IMR-90 (cell line): Measurements from ENCODE around the gene SERPINB8. TPM values are rescaled to one million over a fixed set of nuclear protein-coding genes. Genes with fewer than 3 reads are reported as not detected.

Experiments used
- ATAC-seq: fragments of 200-7000 bp; cut with Tn5 transposase; 2 replicates; pipeline ENCODE4 v1.9.1; 2020; ENCODE audit warnings: low read depth, mild to moderate bottlenecking, moderate library complexity
- BruUV-seq: library from RNA; stranded (reverse); fragments of 400-500 nt; replicated peaks from 2 replicates; lab custom pipeline; 2021; lab: Mats Ljungman, UMichigan
- CTCF ChIA-PET: fragments of 300-600 bp; formaldehyde crosslinking; extraction: SDS; loops from one replicate; lab custom pipeline; 2021; ENCODE audit warnings: antibody characterized with exemption; lab: Yijun Ruan, JAX
- POLR2A ChIA-PET: fragments of 300-600 bp; sonication (Branson Sonifier 250); formaldehyde crosslinking; loops from one replicate; lab custom pipeline; 2022; ENCODE audit warnings: antibody characterized with exemption; ENCODE audit not compliant: unreplicated experiment; lab: Charles Lee
- DNase-seq: peaks from one replicate; pipeline ENCODE4 v3.0.0; 2013
- H2AFZ ChIP-seq: replicated peaks from 2 replicates; pipeline ENCODE3; 2013; ENCODE audit warnings: low read length, mild to moderate bottlenecking; ENCODE audit not compliant: poor library complexity
- H2AK5ac ChIP-seq: 2 replicates; pipeline ENCODE4 v1.6.1; 2013; ENCODE audit warnings: low read depth, low read length, inconsistent platforms
- H2AK9ac ChIP-seq: replicated peaks from 2 replicates; pipeline ENCODE3; 2013; ENCODE audit warnings: mild to moderate bottlenecking, low read depth, low read length, moderate library complexity; ENCODE audit not compliant: poor library complexity
- H2BK120ac ChIP-seq: 2 replicates; pipeline ENCODE4 v1.6.1; 2013; ENCODE audit warnings: low read depth, low read length, inconsistent platforms
- H2BK15ac ChIP-seq: 3 replicates; pipeline ENCODE4 v1.6.1; 2013; ENCODE audit warnings: low read depth, low read length, inconsistent platforms
- H2BK20ac ChIP-seq: 2 replicates; pipeline ENCODE4 v1.6.1; 2013; ENCODE audit warnings: low read depth, mild to moderate bottlenecking, inconsistent platforms, low read length, moderate library complexity
- H2BK5ac ChIP-seq: 2 replicates; pipeline ENCODE4 v1.6.1; 2013; ENCODE audit warnings: mild to moderate bottlenecking, low read depth, low read length, inconsistent platforms; ENCODE audit not compliant: poor library complexity, severe bottlenecking
- H3K14ac ChIP-seq: replicated peaks from 2 replicates; pipeline ENCODE4 v1.6.1; 2013; ENCODE audit warnings: low read depth, low read length, inconsistent platforms
- H3K18ac ChIP-seq: 2 replicates; pipeline ENCODE4 v1.6.1; 2013; ENCODE audit warnings: low read depth, low read length, control low read depth
- H3K23ac ChIP-seq: 2 replicates; pipeline ENCODE4 v1.6.1; 2013; ENCODE audit warnings: low read depth, low read length, inconsistent platforms
- H3K27ac ChIP-seq: 2 replicates; pipeline ENCODE4 v1.5.1; 2013; ENCODE audit warnings: mild to moderate bottlenecking, control low read depth, low read length; ENCODE audit not compliant: insufficient read depth
- H3K27me3 ChIP-seq: 2 replicates; pipeline ENCODE4 v1.6.1; 2013; ENCODE audit warnings: low read length; ENCODE audit not compliant: control insufficient read depth, insufficient read depth
- H3K36me3 ChIP-seq: 2 replicates; pipeline ENCODE4 v1.6.1; 2013; ENCODE audit warnings: low read length, mixed read lengths; ENCODE audit not compliant: control insufficient read depth, insufficient read depth
- H3K4ac ChIP-seq: 2 replicates; pipeline ENCODE4 v1.6.1; 2013; ENCODE audit warnings: low read depth, low read length, inconsistent platforms
- H3K4me1 ChIP-seq: 2 replicates; pipeline ENCODE4 v1.6.1; 2013; ENCODE audit warnings: low read length, mixed read lengths; ENCODE audit not compliant: control insufficient read depth, insufficient read depth
- H3K4me2 ChIP-seq: 2 replicates; pipeline ENCODE4 v1.6.1; 2013; ENCODE audit warnings: low read depth, mild to moderate bottlenecking, control low read depth, low read length, moderate library complexity
- H3K4me3 ChIP-seq: 2 replicates; pipeline ENCODE4 v1.5.1; 2013; ENCODE audit warnings: low read depth, mild to moderate bottlenecking, control low read depth, low read length, moderate library complexity; ENCODE audit not compliant: insufficient read depth
- H3K56ac ChIP-seq: 2 replicates; pipeline ENCODE4 v1.6.1; 2013; ENCODE audit warnings: low read length, inconsistent platforms; ENCODE audit not compliant: insufficient read depth; ENCODE audit errors: extremely low read depth
- H3K79me1 ChIP-seq, 2 experiments: 2 replicates each; pipeline ENCODE4 v1.6.1; 2013; ENCODE audit warnings: low read length in 2 of 2, inconsistent platforms in 1 of 2, low read depth in 1 of 2
- H3K9ac ChIP-seq: 2 replicates; pipeline ENCODE4 v1.6.1; 2013; ENCODE audit warnings: low read depth, low read length, control low read depth
- H3K9me1 ChIP-seq: 2 replicates; pipeline ENCODE4 v1.6.1; 2013; ENCODE audit warnings: low read length, inconsistent platforms; ENCODE audit not compliant: insufficient read depth
- H3K9me3 ChIP-seq: 2 replicates; pipeline ENCODE4 v1.6.1; 2013; ENCODE audit warnings: low read length; ENCODE audit not compliant: control insufficient read depth, insufficient read depth
- H4K20me1 ChIP-seq: 2 replicates; pipeline ENCODE4 v1.6.1; 2013; ENCODE audit warnings: low read length, inconsistent platforms; ENCODE audit not compliant: insufficient read depth
- H4K5ac ChIP-seq: 2 replicates; pipeline ENCODE4 v1.6.1; 2013; ENCODE audit warnings: mild to moderate bottlenecking, low read depth, low read length, control low read depth
- H4K8ac ChIP-seq, 2 experiments: 2 replicates each; pipeline ENCODE4 v1.6.1; 2013; ENCODE audit warnings: low read depth in 2 of 2, low read length in 2 of 2, control low read depth in 1 of 2, inconsistent platforms in 1 of 2
- H4K91ac ChIP-seq: 2 replicates; pipeline ENCODE4 v1.6.1; 2013; ENCODE audit warnings: low read depth, low read length, inconsistent platforms; ENCODE audit not compliant: insufficient read depth
- BHLHE40 ChIP-seq: fragments of 150-350 bp; IDR thresholded peaks from 2 replicates; pipeline ENCODE4 v1.6.1; 2016; ENCODE audit warnings: mild to moderate bottlenecking, low read depth, low read length
- CEBPB ChIP-seq: IDR thresholded peaks from 2 replicates; pipeline ENCODE4 v1.6.1; 2012; ENCODE audit warnings: low read depth, low read length, improper control_type of control experiment
- CHD1 ChIP-seq: IDR thresholded peaks from 2 replicates; pipeline ENCODE4 v1.6.1; 2012; ENCODE audit warnings: low read depth, low read length, improper control_type of control experiment
- FOS ChIP-seq: fragments of 150-350 bp; IDR thresholded peaks from 2 replicates; pipeline ENCODE4 v1.6.1; 2016; ENCODE audit warnings: low read depth, low read length
- MAFK ChIP-seq: IDR thresholded peaks from 2 replicates; pipeline ENCODE4 v1.6.1; 2012; ENCODE audit warnings: low read depth, low read length, improper control_type of control experiment
- MAZ ChIP-seq: IDR thresholded peaks from 2 replicates; pipeline ENCODE4 v1.6.1; 2012; ENCODE audit warnings: low read depth, mild to moderate bottlenecking, low read length, improper control_type of control experiment, moderate library complexity, borderline replicate concordance
- MXI1 ChIP-seq: IDR thresholded peaks from 2 replicates; pipeline ENCODE4 v1.6.1; 2012; ENCODE audit warnings: low read depth, mild to moderate bottlenecking, low read length, moderate library complexity, borderline replicate concordance
- NFE2L2 ChIP-seq: fragments of 150-350 bp; IDR thresholded peaks from 2 replicates; pipeline ENCODE4 v1.6.1; 2016; ENCODE audit warnings: low read depth, mild to moderate bottlenecking, low read length
- POLR2A ChIP-seq: IDR thresholded peaks from 2 replicates; pipeline ENCODE4 v1.6.1; 2012; ENCODE audit warnings: mild to moderate bottlenecking, low read depth, low read length
- RAD21 ChIP-seq: IDR thresholded peaks from 2 replicates; pipeline ENCODE4 v1.6.1; 2012; ENCODE audit warnings: low read length, improper control_type of control experiment
- RCOR1 ChIP-seq: IDR thresholded peaks from 2 replicates; pipeline ENCODE4 v1.6.1; 2012; ENCODE audit warnings: mild to moderate bottlenecking, low read length, improper control_type of control experiment; ENCODE audit not compliant: insufficient replicate concordance
- RFX5 ChIP-seq: IDR thresholded peaks from 2 replicates; pipeline ENCODE4 v1.8.0; 2012; ENCODE audit warnings: low read depth, mild to moderate bottlenecking, low read length, moderate library complexity
- WGBS, 2 experiments: methylation state at CpG; one replicate each; pipeline versions ENCODE4 v1.1.5 to v1.1.7; 2013; ENCODE audit warnings: missing lambda C conversion rate in 2 of 2; ENCODE audit not compliant: insufficient read length in 1 of 2; ENCODE audit errors: extremely low coverage in 2 of 2; 5-methylcytosine and 5-hydroxymethylcytosine counted together
- dilution Hi-C: fragments of 300-500 bp; cut with HindIII; formaldehyde crosslinking; loops from one replicate; pipeline ENCODE4 v1.14.3; 2018; ENCODE audit warnings: low sequenced_read_pairs; ENCODE audit not compliant: unreplicated experiment
- in situ Hi-C: fragments of 300-500 bp; cut with MboI; formaldehyde crosslinking; loops from 3 replicates; pipeline ENCODE4 v1.14.3; 2019; ENCODE audit warnings: low sequenced_read_pairs, inconsistent platforms, mixed read lengths
- intact Hi-C: fragments of 100-400 bp; cut with micrococcal nuclease; formaldehyde crosslinking; loops from 2 replicates; pipeline ENCODE4 v1.10.0; 2022
- polyA plus RNA-seq, 3 experiments: library from polyadenylated mRNA; depleted of rRNA; stranded (reverse); fragments of >200 nt; gene quantifications; 2 replicates each; pipeline ENCODE4 v1.2.3, GENCODE V29; 2012; ENCODE audit warnings: low replicate concordance in 1 of 3
- total RNA-seq: library from RNA; depleted of rRNA; stranded (reverse); fragments of >200 nt; gene quantifications from 2 replicates; pipeline ENCODE4 v1.2.3, GENCODE V29; 2012
- TF ChIP-seq, protein P1 (sequence below): conservative IDR thresholded peaks from 2 replicates; pipeline ENCODE4 v1.5.1; 2012; ENCODE audit warnings: mild to moderate bottlenecking, low read depth, low read length, improper control_type of control experiment
- TF ChIP-seq, protein P2 (sequence below): fragments of 150-350 bp; IDR thresholded peaks from 2 replicates; pipeline ENCODE4 v1.6.1; 2017; ENCODE audit warnings: mild to moderate bottlenecking, antibody characterized with exemption, low read length, low read depth
- TF ChIP-seq, protein P3 (sequence below): fragments of 150-350 bp; IDR thresholded peaks from 2 replicates; pipeline ENCODE4 v1.6.1; 2016; ENCODE audit warnings: low read depth, mild to moderate bottlenecking, low read length, moderate library complexity, borderline replicate concordance

SERPINB8 gene
- total and polyA plus RNA-seq, 2 of the 4 experiments (the other 2 are of a cell fraction), result 14.3 to 16.7 TPM

DNA sequence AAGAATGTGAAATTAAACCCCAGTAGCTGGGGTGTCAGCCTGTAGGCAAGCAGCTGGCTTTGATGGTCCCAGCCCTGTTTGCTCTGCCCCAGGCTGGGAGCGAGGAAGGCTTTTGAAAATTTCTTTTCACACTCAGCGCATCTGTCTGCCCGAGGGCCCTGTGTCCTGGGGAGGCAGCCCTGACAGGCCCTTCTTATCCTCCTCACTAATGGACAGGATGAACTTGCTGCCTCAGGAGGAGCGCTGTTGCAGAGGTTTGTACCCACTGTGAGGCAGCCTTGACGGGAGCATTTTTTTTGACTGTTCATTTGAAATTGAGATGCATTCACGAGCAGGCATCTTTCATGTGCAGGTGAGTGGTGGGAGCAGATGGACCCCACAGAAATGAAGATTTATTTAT lies 62.4 kb downstream of the SERPINB8 start:
- Histone ChIP-seq H3K27me3 (no peaks in the 10 kb centered on the region), H3K23ac (no peak overlapping the region), H3K56ac (no peak overlapping the region), H3K4me2 (no peak overlapping the region), H4K91ac (no peak overlapping the region), H2AK9ac (no peak overlapping the region), H3K9me1 (no peaks in the 10 kb centered on the region), H2BK15ac (no peak overlapping the region), H3K14ac (no peak overlapping the region), H3K4me3 (no peak overlapping the region), H4K20me1 (no peaks in the 10 kb centered on the region), H2AK5ac (no peak overlapping the region), H2AFZ (no peak overlapping the region), H3K9me3 (no peaks in the 10 kb centered on the region), H2BK5ac (no peak overlapping the region), H3K79me1 (no peaks in the 10 kb centered on the region), H3K4ac (no peak overlapping the region), H4K8ac (no peak overlapping the region), H2BK120ac (no peak overlapping the region), H2BK20ac (no peak overlapping the region), H3K36me3 (no peaks in the 10 kb centered on the region), H3K9ac (no peak overlapping the region), H3K4me1 (no peaks in the 10 kb centered on the region), H3K18ac (no peak overlapping the region), H4K5ac (no peak overlapping the region), H3K27ac (no peak overlapping the region)
- in situ Hi-C loops (no loop called here), dilution Hi-C loops (no loop called here), intact Hi-C loops (no loop called here)
- POLR2A ChIA-PET, result no interaction called here
- DNase-seq (no peak), ATAC-seq (no peak)
- no TSS peak for BruUV-seq
- WGBS, 2 experiments, result no CpG with 5 or more reads among the region's 6 CpGs
- CTCF ChIA-PET, result no interaction called here
- TF ChIP-seq CEBPB, result no peak
- TF ChIP-seq MAZ, result no peak
- no peak for TF ChIP-seq MXI1
- TF ChIP-seq RAD21, result no peak
- TF ChIP-seq, protein P1, sequence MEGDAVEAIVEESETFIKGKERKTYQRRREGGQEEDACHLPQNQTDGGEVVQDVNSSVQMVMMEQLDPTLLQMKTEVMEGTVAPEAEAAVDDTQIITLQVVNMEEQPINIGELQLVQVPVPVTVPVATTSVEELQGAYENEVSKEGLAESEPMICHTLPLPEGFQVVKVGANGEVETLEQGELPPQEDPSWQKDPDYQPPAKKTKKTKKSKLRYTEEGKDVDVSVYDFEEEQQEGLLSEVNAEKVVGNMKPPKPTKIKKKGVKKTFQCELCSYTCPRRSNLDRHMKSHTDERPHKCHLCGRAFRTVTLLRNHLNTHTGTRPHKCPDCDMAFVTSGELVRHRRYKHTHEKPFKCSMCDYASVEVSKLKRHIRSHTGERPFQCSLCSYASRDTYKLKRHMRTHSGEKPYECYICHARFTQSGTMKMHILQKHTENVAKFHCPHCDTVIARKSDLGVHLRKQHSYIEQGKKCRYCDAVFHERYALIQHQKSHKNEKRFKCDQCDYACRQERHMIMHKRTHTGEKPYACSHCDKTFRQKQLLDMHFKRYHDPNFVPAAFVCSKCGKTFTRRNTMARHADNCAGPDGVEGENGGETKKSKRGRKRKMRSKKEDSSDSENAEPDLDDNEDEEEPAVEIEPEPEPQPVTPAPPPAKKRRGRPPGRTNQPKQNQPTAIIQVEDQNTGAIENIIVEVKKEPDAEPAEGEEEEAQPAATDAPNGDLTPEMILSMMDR, result no peak
- TF ChIP-seq NFE2L2, result no peak
- TF ChIP-seq FOS, result no peak
- TF ChIP-seq BHLHE40, result no peak
- TF ChIP-seq, protein P2, sequence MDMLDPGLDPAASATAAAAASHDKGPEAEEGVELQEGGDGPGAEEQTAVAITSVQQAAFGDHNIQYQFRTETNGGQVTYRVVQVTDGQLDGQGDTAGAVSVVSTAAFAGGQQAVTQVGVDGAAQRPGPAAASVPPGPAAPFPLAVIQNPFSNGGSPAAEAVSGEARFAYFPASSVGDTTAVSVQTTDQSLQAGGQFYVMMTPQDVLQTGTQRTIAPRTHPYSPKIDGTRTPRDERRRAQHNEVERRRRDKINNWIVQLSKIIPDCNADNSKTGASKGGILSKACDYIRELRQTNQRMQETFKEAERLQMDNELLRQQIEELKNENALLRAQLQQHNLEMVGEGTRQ, result no peak
- TF ChIP-seq, protein P3, sequence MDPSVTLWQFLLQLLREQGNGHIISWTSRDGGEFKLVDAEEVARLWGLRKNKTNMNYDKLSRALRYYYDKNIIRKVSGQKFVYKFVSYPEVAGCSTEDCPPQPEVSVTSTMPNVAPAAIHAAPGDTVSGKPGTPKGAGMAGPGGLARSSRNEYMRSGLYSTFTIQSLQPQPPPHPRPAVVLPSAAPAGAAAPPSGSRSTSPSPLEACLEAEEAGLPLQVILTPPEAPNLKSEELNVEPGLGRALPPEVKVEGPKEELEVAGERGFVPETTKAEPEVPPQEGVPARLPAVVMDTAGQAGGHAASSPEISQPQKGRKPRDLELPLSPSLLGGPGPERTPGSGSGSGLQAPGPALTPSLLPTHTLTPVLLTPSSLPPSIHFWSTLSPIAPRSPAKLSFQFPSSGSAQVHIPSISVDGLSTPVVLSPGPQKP, result no peak
- TF ChIP-seq RFX5, result no peak
- TF ChIP-seq MAFK, result no peak
- TF ChIP-seq POLR2A, result no peak
- no peak for TF ChIP-seq RCOR1
- no peak for TF ChIP-seq CHD1
